ENCODE measurements around the gene C7orf33. TPM values are rescaled to one million over a fixed set of nuclear protein-coding genes. Genes with fewer than 3 reads are reported as not detected.

C7orf33 gene
- total RNA-seq, 2 donors from 2014 or later, result not detected

GRCh38 chr7:148598351-148598750, 7.8 kb downstream of the C7orf33 start:
- no peak overlapping the region for H3K4me3 ChIP-seq
- H3K9me3 ChIP-seq, result no peaks in the 10 kb centered on the region
- no peak for TF ChIP-seq CTCF (IDR thresholded peaks at IDR 0.05)
- H3K36me3 ChIP-seq, result no peaks in the 10 kb centered on the region
- H3K27ac ChIP-seq, result no peak overlapping the region
- no peaks in the 10 kb centered on the region for H3K27me3 ChIP-seq
- H3K4me1 ChIP-seq, result no peaks in the 10 kb centered on the region
- DNase-seq (ENCODE audit: low spot score), result no peak

DNA sequence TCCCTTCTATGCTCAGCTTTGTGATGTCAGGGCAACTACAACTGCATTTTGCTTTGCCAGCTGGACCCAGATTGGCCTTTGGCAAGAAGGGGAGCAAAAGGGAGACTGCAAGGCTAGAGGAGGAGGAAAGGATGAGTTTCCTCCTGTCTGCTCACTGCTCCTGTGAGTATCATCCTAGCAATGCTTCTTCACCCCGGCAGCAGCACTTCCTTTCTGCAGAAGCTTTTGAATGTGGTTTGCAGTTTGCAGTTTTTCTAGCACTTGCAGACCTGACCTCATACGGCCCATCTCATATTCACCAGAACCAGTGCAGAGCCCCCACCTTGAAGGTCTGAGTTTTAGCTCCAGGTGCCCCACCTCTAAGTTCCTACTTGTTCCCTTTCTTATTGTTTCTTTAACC, 14.8 kb downstream of the C7orf33 start:
- TF ChIP-seq CTCF (IDR thresholded peaks at IDR 0.05), result no peak

GRCh38 chr7:148607151-148607661, 16.6 kb downstream of the C7orf33 start:
- Histone ChIP-seq H3K27me3 (no peaks in the 10 kb centered on the region), H3K36me3 (no peaks in the 10 kb centered on the region), H3K27ac (no peak overlapping the region), H3K4me3 (no peak overlapping the region), H3K9me3 (no peaks in the 10 kb centered on the region), H3K4me1 (no peaks in the 10 kb centered on the region)
- DNase-seq (ENCODE audit: low spot score), result no peak
- TF ChIP-seq CTCF (IDR thresholded peaks at IDR 0.05), result no peak

More for the DNA sequence above, 14.8 kb downstream of the C7orf33 start:
- H3K36me3 ChIP-seq, result no peaks in the 10 kb centered on the region
- no peaks in the 10 kb centered on the region for H3K27me3 ChIP-seq
- no peak overlapping the region for H3K27ac ChIP-seq
- H3K4me3 ChIP-seq, result no peak overlapping the region
- H3K4me1 ChIP-seq, result no peaks in the 10 kb centered on the region
- DNase-seq (ENCODE audit: low spot score), result no peak
- no peaks in the 10 kb centered on the region for H3K9me3 ChIP-seq

- no peak overlapping the region for H3K4me3 ChIP-seq
- no peak for TF ChIP-seq CTCF (IDR thresholded peaks at IDR 0.05)
- H3K36me3 ChIP-seq, result no peaks in the 10 kb centered on the region
- no peak for DNase-seq (ENCODE audit: low spot score)
- no peaks in the 10 kb centered on the region for H3K9me3 ChIP-seq
- H3K4me1 ChIP-seq, result no peaks in the 10 kb centered on the region
- no peak overlapping the region for H3K27ac ChIP-seq
- H3K27me3 ChIP-seq, result no peaks in the 10 kb centered on the region
Measured at GRCh38 chr7:148609045-148609725, 18.6 kb downstream of the C7orf33 start.

DNA sequence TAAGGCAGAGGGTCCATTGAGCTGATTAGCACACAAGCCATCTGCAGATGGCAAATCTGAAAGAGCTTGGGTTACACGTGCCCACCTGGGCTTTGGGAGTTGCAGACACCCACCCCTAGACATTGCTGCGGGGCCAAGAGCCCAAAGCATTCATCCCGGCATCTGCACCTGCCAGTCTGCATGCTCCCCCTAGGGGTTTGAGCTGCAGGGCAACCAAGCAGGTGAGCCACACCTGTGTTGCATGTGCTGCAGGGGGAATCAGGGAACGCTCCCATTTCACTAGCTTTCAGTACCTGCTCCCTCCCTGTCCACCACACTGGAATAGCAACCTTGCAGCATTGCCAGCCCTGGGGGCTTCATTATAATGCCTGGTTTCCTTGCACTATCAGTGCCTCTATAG, 21.1 kb downstream of the C7orf33 start:
- Histone ChIP-seq H3K4me3 (no peak overlapping the region), H3K9me3 (no peaks in the 10 kb centered on the region), H3K36me3 (no peaks in the 10 kb centered on the region)

More for the DNA sequence above, 21.1 kb downstream of the C7orf33 start:
- DNase-seq (ENCODE audit: low spot score), result no peak
- TF ChIP-seq CTCF (IDR thresholded peaks at IDR 0.05), result no peak
- H3K27ac ChIP-seq, result no peak overlapping the region
- H3K4me1 ChIP-seq, result no peaks in the 10 kb centered on the region
- H3K27me3 ChIP-seq, result no peaks in the 10 kb centered on the region

All from right atrium auricular region (tissue), 2 donors.